Measurements from ENCODE around the gene EMP3. TPM values are rescaled to one million over a fixed set of nuclear protein-coding genes. Genes with fewer than 3 reads are reported as not detected.
"Not testable (repeated sequence)": the region's sequence is repeated elsewhere in the genome, so short reads cannot be mapped to it uniquely, and the experiment has no call there.

Gene EMP3
- total RNA-seq, 1 donor, result 185 TPM

- Histone ChIP-seq H3K36me3 (ENCODE audit: insufficient read depth, low read length) (no peaks in the 10 kb centered on the region), H2AFZ (ENCODE audit: low read length) (no peak overlapping the region), H3K27me3 (ENCODE audit: insufficient read depth, low read length) (no peaks in the 10 kb centered on the region), H3K4me2 (ENCODE audit: insufficient read depth, low read length) (no peak overlapping the region), H3K27ac (ENCODE audit: low read depth, low read length) (no peak overlapping the region), H3K4me1 (ENCODE audit: insufficient read depth, low read length) (peaks cover 23% of the 10 kb centered on the region), H3K4me3 (ENCODE audit: insufficient read depth, low read length) (no peak overlapping the region), H3K79me2 (ENCODE audit: insufficient read depth, low read length) (no peaks in the 10 kb centered on the region), H3K9me3 (ENCODE audit: low read depth, low read length) (peaks cover 10% of the 10 kb centered on the region), H4K20me1 (ENCODE audit: insufficient read depth, low read length) (no peaks in the 10 kb centered on the region)
- no peak for TF ChIP-seq CTCF (IDR thresholded peaks at IDR 0.05; ENCODE audit: extremely low read depth, low read depth, low read length)
- DNase-seq (ENCODE audit: insufficient read length, low spot score, missing footprints), result no peak
Observed at GRCh38 chr19:48287748-48288147, 37.6 kb upstream of the EMP3 start.

GRCh38 chr19:48290401-48290770, 35.0 kb upstream of the EMP3 start:
- Histone ChIP-seq H3K9me3 (ENCODE audit: low read depth, low read length) (peaks cover 6% of the 10 kb centered on the region), H3K4me2 (ENCODE audit: insufficient read depth, low read length) (peak overlapping the region; percentile 96), H3K79me2 (ENCODE audit: insufficient read depth, low read length) (no peaks in the 10 kb centered on the region), H3K27me3 (ENCODE audit: insufficient read depth, low read length) (no peaks in the 10 kb centered on the region), H2AFZ (ENCODE audit: low read length) (peak overlapping the region; percentile 82), H3K4me3 (ENCODE audit: insufficient read depth, low read length) (peak overlapping the region; percentile 71), H4K20me1 (ENCODE audit: insufficient read depth, low read length) (no peaks in the 10 kb centered on the region), H3K4me1 (ENCODE audit: insufficient read depth, low read length) (peaks cover 17% of the 10 kb centered on the region), H3K27ac (ENCODE audit: low read depth, low read length) (no peak overlapping the region), H3K36me3 (ENCODE audit: insufficient read depth, low read length) (no peaks in the 10 kb centered on the region)
- no peak for TF ChIP-seq CTCF (IDR thresholded peaks at IDR 0.05; ENCODE audit: extremely low read depth, low read depth, low read length)
- DNase-seq (ENCODE audit: insufficient read length, low spot score, missing footprints), result peak; percentile 94

GRCh38 chr19:48290771-48291488, 34.4 kb upstream of the EMP3 start:
- H3K27me3 ChIP-seq (ENCODE audit: insufficient read depth, low read length), result no peaks in the 10 kb centered on the region
- peak; percentile 94 for DNase-seq (ENCODE audit: insufficient read length, low spot score, missing footprints)
- peak; percentile 93 for TF ChIP-seq CTCF (IDR thresholded peaks at IDR 0.05; ENCODE audit: extremely low read depth, low read depth, low read length)
- peak overlapping the region; percentile 96 for H3K4me2 ChIP-seq (ENCODE audit: insufficient read depth, low read length)
- peaks cover 17% of the 10 kb centered on the region for H3K4me1 ChIP-seq (ENCODE audit: insufficient read depth, low read length)
- no peak overlapping the region for H3K27ac ChIP-seq (ENCODE audit: low read depth, low read length)
- H2AFZ ChIP-seq (ENCODE audit: low read length), result peak overlapping the region; percentile 82
- no peaks in the 10 kb centered on the region for H3K36me3 ChIP-seq (ENCODE audit: insufficient read depth, low read length)
- no peaks in the 10 kb centered on the region for H4K20me1 ChIP-seq (ENCODE audit: insufficient read depth, low read length)
- peaks cover 4% of the 10 kb centered on the region for H3K9me3 ChIP-seq (ENCODE audit: low read depth, low read length)
- no peaks in the 10 kb centered on the region for H3K79me2 ChIP-seq (ENCODE audit: insufficient read depth, low read length)
- H3K4me3 ChIP-seq (ENCODE audit: insufficient read depth, low read length), result peak overlapping the region; percentile 71

GRCh38 chr19:48291489-48291815, 33.9 kb upstream of the EMP3 start:
- not testable (repeated sequence) for H4K20me1 ChIP-seq (ENCODE audit: insufficient read depth, low read length); H3K4me3 ChIP-seq (ENCODE audit: insufficient read depth, low read length)

More at GRCh38 chr19:48291489-48291815, 33.9 kb upstream of the EMP3 start:
- not testable (repeated sequence) for DNase-seq (ENCODE audit: insufficient read length, low spot score, missing footprints); H2AFZ ChIP-seq (ENCODE audit: low read length); H3K36me3 ChIP-seq (ENCODE audit: insufficient read depth, low read length); H3K27ac ChIP-seq (ENCODE audit: low read depth, low read length); H3K79me2 ChIP-seq (ENCODE audit: insufficient read depth, low read length); H3K9me3 ChIP-seq (ENCODE audit: low read depth, low read length); H3K27me3 ChIP-seq (ENCODE audit: insufficient read depth, low read length)
- Histone ChIP-seq H3K4me2 (ENCODE audit: insufficient read depth, low read length) (peak overlapping the region; percentile 96), H3K4me1 (ENCODE audit: insufficient read depth, low read length) (peaks cover 17% of the 10 kb centered on the region)
